ENCODE measurements around the gene SMURF2. TPM values are rescaled to one million over a fixed set of nuclear protein-coding genes. Genes with fewer than 3 reads are reported as not detected.
A peak's percentile ranks its signal among the peaks of the same experiment; 100 is the strongest.
"Not testable (repeated sequence)": the region's sequence is repeated elsewhere in the genome, so short reads cannot be mapped to it uniquely, and the experiment has no call there.

Gene SMURF2
- total and polyA plus RNA-seq, 5 donors = 4.7 to 27.2 (median 15.2) TPM

DNA sequence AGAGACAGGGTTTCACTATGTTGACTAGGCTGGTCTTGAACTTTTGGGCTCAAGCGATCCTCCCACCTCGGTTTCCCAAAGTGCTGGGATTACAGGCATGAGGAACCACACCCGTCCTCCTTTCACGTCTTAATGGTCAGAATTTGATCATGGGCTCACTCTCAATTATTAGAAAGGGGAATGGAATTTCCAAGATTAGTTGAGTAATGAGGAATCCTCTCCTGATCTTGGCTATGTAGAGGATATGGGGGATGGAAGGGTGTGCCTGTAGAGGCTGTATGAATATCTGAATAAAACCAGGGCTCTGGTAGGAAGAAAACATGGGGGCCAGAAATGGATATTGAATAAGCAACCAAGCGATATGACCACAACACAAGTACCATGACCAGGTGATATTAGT, 25.9 kb upstream of the SMURF2 start:
- ATAC-seq (no peak), DNase-seq (no peak)
- intact Hi-C loops (cut with DNase I) = no loop called here
- H3K4me3 ChIP-seq (ENCODE audit: low read length) = no peak overlapping the region
- H3K27me3 ChIP-seq (ENCODE audit: control insufficient read depth, insufficient read depth) = no peaks in the 10 kb centered on the region
- no peaks in the 10 kb centered on the region for H3K9me3 ChIP-seq (ENCODE audit: control insufficient read depth, low read length)
- 84% methylated on average over 5 of the region's 5 CpGs for WGBS
- no peaks in the 10 kb centered on the region for H3K4me1 ChIP-seq (ENCODE audit: control insufficient read depth, insufficient read depth, low read length)
- H3K27ac ChIP-seq (ENCODE audit: low read length) = no peak overlapping the region

DNA sequence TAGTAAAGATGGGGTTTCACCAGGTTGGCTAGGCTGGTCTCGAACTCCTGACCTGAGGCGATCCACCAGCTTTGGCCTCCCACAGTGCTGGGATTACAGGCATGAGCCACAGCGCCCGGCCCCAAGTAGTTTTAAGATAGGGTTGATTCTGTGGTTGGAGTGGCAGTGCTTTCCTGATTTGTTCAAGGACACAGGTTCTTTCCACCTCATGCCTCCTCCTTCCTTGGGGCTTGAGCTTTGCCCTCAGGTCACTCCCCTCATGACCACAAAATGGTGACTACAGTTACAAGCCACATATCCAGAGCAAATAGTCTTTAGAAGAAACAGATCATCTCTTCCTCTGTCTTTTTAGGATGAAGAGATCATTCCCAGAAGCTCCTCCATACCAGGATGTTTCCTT, 25.3 kb upstream of the SMURF2 start:
- 97% methylated on average over 4 of the region's 4 CpGs for WGBS

DNA sequence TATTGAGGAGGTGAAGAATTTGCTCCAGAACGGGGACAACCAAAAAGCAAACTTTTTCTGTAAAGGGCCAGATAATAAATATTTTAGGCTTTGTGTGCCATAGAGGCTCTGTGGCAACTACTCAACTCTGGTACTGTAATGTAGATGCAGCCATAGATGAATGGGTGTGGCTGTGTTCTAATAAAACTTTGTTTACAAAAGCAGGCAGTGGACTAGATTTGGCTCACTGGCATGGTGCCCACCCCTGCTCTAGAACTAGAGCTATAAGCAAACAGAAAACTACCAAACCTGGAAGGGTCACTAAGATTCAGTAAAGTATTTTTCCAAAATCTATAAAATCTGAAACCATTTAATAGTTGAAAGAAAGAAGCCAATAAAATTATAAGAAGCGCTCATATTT, 24.6 kb upstream of the SMURF2 start:
- Histone ChIP-seq H3K27me3 (ENCODE audit: control insufficient read depth, insufficient read depth) (no peaks in the 10 kb centered on the region), H3K4me3 (ENCODE audit: low read length) (no peak overlapping the region), H3K4me1 (ENCODE audit: control insufficient read depth, insufficient read depth, low read length) (no peaks in the 10 kb centered on the region), H3K9me3 (ENCODE audit: control insufficient read depth, low read length) (no peaks in the 10 kb centered on the region), H3K27ac (ENCODE audit: low read length) (no peak overlapping the region)
- DNase-seq = no peak
- ATAC-seq = no peak
- intact Hi-C loops (cut with DNase I) = no loop called here
- 94% methylated on average over 2 of the region's 2 CpGs for WGBS

More for the DNA sequence above, 25.3 kb upstream of the SMURF2 start:
- intact Hi-C loops (cut with DNase I) = no loop called here
- no peaks in the 10 kb centered on the region for H3K27me3 ChIP-seq (ENCODE audit: control insufficient read depth, insufficient read depth)
- no peak for ATAC-seq
- no peaks in the 10 kb centered on the region for H3K9me3 ChIP-seq (ENCODE audit: control insufficient read depth, low read length)
- H3K27ac ChIP-seq (ENCODE audit: low read length) = no peak overlapping the region
- H3K4me1 ChIP-seq (ENCODE audit: control insufficient read depth, insufficient read depth, low read length) = no peaks in the 10 kb centered on the region
- no peak overlapping the region for H3K4me3 ChIP-seq (ENCODE audit: low read length)
- no peak for DNase-seq

DNA sequence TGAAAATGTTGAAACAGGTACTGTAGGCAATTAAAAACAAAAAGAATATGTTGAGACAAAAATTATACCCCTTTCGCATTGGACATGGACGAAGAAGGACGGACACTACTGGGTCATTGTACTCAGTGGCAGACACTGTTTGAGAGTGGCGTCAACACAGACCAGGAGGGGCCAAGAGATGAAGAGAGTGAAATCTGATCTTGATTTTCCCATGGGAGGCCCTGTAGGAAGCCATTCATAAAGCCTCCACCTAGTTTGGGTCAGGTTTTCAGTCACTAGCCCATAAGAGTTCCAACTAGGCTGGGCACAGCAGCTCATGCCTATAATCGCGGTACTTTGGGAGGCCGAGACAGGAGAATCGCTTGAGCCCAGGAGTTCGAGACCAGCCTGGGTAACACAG, 23.6 kb upstream of the SMURF2 start:
- 94% methylated on average over 9 of the region's 9 CpGs for WGBS
- no peaks in the 10 kb centered on the region for H3K9me3 ChIP-seq (ENCODE audit: control insufficient read depth, low read length)
- H3K27me3 ChIP-seq (ENCODE audit: control insufficient read depth, insufficient read depth) = no peaks in the 10 kb centered on the region
- no peaks in the 10 kb centered on the region for H3K4me1 ChIP-seq (ENCODE audit: control insufficient read depth, insufficient read depth, low read length)
- intact Hi-C loops (cut with DNase I) = no loop called here
- DNase-seq (no peak), ATAC-seq (no peak)
- H3K4me3 ChIP-seq (ENCODE audit: low read length) = no peak overlapping the region
- no peak overlapping the region for H3K27ac ChIP-seq (ENCODE audit: low read length)

DNA sequence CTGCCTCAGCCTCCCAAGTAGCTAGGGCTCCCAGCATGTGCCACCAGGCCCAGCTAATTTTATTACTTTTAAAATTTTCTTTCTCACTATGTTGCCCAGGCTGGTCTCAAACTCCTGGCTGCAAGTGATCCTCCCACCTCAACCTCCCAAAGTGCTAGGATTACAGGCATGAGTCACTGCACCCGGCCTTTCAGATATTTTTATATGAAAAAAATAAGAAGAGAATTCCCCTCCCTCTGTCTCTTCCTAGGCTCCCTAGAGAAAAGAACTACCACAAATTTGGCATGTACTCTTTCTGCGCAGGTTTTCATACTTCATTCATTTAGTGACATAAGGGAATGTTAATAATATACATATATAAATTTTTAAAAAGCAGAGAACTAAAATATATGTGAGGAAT, 21.7 kb upstream of the SMURF2 start:
- Histone ChIP-seq H3K27me3 (ENCODE audit: control insufficient read depth, insufficient read depth) (no peaks in the 10 kb centered on the region), H3K27ac (ENCODE audit: low read length) (no peak overlapping the region), H3K9me3 (ENCODE audit: control insufficient read depth, low read length) (no peaks in the 10 kb centered on the region), H3K4me3 (ENCODE audit: low read length) (no peak overlapping the region), H3K4me1 (ENCODE audit: control insufficient read depth, insufficient read depth, low read length) (no peaks in the 10 kb centered on the region)
- DNase-seq (no peak), ATAC-seq (no peak)
- intact Hi-C loops (cut with DNase I) = no loop called here
- WGBS = 72% methylated on average over 2 of the region's 2 CpGs

DNA sequence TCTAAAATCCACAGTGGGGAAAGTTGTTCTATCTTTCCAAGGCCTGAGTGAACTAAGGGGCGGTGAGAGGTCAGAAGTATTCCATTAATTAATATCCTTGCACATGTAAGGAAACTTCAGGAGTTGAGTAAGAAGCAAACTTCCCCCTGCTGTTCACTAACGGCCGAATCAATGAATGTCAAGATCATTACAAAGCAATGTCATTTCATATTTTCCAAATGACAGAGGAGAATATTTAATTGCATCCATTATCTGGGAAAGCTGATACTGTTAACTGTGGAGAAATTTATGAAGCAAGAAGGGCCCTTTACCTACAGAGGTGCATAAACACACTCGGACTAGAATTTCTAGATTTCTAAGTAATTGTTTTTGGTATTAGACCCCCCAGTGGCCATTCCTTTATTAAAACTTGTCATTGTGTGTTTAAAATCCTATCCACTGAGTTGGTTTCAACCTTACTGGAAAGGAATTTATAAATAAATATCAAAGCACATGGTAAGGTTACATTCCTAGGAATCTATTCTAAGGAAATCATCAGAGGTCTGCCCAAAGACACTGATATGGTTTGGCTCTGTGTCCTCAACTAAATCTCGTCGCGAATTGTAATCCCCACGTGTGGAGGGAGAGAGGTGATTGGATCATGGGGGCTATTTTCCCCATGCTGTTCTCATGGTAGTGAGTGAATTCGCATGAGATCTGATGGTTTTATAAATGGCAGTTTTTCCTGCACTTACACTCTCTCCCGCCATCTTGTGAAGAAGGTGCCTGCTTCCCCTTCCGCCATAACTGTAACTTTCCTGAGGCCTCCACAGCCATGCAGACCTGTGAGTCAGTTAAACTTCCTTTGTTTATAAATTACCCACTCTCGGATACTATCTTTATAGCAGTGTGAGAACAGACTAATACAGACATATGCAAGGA, 20.4 kb upstream of the SMURF2 start:
- no peaks in the 10 kb centered on the region for H3K27me3 ChIP-seq (ENCODE audit: control insufficient read depth, insufficient read depth)
- H3K4me1 ChIP-seq (ENCODE audit: control insufficient read depth, insufficient read depth, low read length) = no peaks in the 10 kb centered on the region
- intact Hi-C loops (cut with DNase I) = no loop called here
- H3K4me3 ChIP-seq (ENCODE audit: low read length) = no peak overlapping the region
- H3K9me3 ChIP-seq (ENCODE audit: control insufficient read depth, low read length) = no peaks in the 10 kb centered on the region
- DNase-seq (no peak), ATAC-seq (no peak)
- WGBS = 86% methylated on average over 12 of the region's 12 CpGs
- H3K27ac ChIP-seq (ENCODE audit: low read length) = no peak overlapping the region

DNA sequence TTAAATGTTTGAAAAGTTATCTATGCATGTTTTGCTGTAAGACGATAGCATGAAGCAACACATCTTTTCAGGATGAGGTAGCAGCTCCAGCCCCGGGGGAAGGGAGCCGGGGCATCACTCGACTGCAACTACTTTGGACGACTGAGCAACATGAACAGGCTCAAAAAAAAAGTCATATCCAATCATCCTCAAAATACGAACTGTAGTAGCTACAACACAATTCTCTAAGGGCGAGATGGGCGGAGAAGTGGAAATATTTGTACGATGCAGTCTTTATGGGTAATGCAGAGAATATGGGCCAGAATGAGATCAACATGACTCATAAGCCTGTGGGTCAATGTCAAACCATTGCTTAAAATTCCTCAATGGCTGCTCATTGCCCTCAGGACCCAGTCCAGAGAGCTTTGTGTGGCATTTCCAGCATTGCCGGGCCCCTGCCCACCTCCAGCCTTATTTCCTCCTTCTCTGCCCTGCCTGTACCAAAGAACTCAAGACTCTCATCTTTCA, 17.7 kb upstream of the SMURF2 start:
- WGBS = 61% methylated on average over 10 of the region's 10 CpGs

DNA sequence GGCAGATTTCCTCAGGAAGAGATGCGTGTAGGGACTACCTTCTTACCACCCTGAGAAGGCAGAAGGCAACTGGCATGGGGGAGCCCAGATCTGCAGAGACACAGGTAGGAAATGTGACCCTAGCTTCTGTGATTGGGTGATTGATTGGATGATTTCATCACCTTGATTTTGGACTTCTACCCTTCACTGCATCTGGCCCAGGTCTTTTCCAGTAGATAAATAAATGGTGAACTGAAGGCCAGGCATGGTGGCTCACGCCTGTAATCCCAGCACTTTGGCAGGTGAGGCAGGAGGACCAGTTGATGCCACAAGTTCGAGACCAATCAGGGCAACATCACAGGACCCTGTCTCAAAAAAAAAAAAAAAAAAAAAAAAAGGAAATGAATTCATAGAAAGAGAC, 14.7 kb upstream of the SMURF2 start:
- no peak for ATAC-seq
- intact Hi-C loops (cut with DNase I) = loop anchor here in 1 of 4 donors (10.0 kb wide), 1 partner anchor 58 kb away; no protein-coding TSS in a partner anchor
- Histone ChIP-seq H3K27me3 (ENCODE audit: control insufficient read depth, insufficient read depth) (no peaks in the 10 kb centered on the region), H3K27ac (ENCODE audit: low read length) (no peak overlapping the region), H3K9me3 (ENCODE audit: control insufficient read depth, low read length) (no peaks in the 10 kb centered on the region), H3K4me1 (ENCODE audit: control insufficient read depth, insufficient read depth, low read length) (no peaks in the 10 kb centered on the region), H3K4me3 (ENCODE audit: low read length) (no peak overlapping the region)
- no peak for DNase-seq
- WGBS = 64% methylated on average over 3 of the region's 3 CpGs

More for the DNA sequence above, 17.7 kb upstream of the SMURF2 start:
- DNase-seq (peak in 2 of 3 donors; percentile 31 to 53), ATAC-seq (peak; percentile 28 to 33)
- Histone ChIP-seq H3K4me1 (ENCODE audit: control insufficient read depth, insufficient read depth, low read length) (no peaks in the 10 kb centered on the region), H3K4me3 (ENCODE audit: low read length) (no peak overlapping the region), H3K27me3 (ENCODE audit: control insufficient read depth, insufficient read depth) (no peaks in the 10 kb centered on the region), H3K27ac (ENCODE audit: low read length) (no peak overlapping the region), H3K9me3 (ENCODE audit: control insufficient read depth, low read length) (no peaks in the 10 kb centered on the region)
- intact Hi-C loops (cut with DNase I) = loop anchor here in 1 of 4 donors (10.0 kb wide), 1 partner anchor 55 kb away; no protein-coding TSS in a partner anchor

DNA sequence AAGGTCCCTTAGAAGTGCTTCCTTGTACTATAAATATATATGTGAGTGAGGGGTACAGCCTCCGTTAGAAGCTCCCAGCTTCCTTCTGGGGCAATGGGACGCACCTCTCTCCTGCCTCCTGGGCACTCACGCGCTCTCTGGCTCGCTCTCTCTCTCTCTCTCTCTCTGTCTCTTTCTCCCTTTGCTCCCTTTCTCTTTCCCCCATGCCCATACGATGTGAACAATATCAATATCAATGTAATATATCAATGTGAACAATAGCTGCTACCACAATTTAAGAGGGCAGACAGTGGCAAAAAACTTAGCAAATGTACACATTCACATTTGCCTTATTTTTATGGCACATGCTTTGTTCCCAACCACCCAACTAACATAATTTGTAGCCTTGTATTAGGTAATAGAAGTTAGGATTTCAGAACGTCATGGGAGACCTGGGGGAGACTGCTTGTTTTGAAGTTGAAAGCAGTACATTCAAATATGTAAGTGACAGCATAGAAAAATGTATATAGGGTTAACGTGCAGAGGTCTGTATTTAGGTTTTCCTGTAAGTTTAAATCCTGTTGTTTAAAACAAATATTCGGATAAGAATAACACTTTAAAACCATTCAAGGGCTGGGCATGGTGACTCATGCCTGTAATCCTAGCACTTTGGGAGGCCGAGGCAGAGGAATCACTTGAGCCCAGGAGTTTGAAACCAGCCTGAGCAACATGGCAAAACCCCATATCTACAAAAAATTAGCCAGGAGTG, 8.9 kb upstream of the SMURF2 start:
- not testable (repeated sequence) for H3K9me3 ChIP-seq (ENCODE audit: control insufficient read depth, low read length); H3K4me3 ChIP-seq (ENCODE audit: low read length); ATAC-seq; H3K27ac ChIP-seq (ENCODE audit: low read length); H3K27me3 ChIP-seq (ENCODE audit: control insufficient read depth, insufficient read depth); H3K4me1 ChIP-seq (ENCODE audit: control insufficient read depth, insufficient read depth, low read length); DNase-seq
- intact Hi-C loops (cut with DNase I) = loop anchor here in 1 of 4 donors (10.0 kb wide), 1 partner anchor 64 kb away; no protein-coding TSS in a partner anchor
- 87% methylated on average over 10 of the region's 10 CpGs for WGBS

DNA sequence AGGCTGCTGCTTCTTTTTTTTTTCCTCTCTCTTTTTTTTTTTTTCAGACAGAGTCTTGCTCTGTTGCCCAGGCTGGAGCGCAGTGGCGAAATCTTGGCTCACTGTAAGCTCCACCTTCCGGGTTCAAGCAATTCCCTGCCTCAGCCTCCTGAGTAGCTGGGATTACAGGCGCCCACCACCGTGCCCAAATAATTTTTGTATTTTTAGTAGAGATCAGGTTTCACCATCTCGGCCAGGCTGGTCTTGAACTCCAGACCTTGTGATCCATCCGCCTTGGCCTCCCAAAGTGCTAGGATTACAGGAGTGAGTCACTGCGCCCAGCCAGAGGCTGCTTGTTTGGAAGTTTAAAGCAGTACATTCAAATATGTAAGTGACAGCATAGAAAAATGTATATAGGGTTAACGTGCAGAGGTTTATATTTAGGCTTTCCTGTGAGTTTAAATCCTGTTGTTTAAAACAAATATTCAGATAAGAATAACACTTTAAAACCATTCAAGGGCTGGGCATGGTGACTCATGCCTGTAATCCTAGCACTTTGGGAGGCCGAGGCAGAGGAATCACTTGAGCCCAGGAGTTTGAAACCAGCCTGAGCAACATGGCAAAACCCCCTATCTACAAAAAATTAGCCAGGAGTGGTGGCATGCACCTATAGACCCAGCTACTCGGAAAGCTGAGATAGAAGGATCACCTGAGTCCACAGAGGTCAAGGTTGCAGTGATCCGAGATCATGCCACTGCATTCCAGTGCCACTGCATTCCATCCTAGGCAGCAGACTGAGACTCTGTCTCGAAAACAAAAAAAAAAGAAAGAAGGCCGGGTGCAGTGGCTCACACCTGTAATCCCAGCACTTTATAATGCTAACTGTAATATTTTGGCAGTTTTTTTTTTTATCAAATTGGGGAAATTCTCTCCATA, 6.0 kb upstream of the SMURF2 start:
- intact Hi-C loops (cut with DNase I); H3K4me3 ChIP-seq (ENCODE audit: low read length); ATAC-seq; H3K4me1 ChIP-seq (ENCODE audit: control insufficient read depth, insufficient read depth, low read length); H3K27me3 ChIP-seq (ENCODE audit: control insufficient read depth, insufficient read depth); H3K27ac ChIP-seq (ENCODE audit: low read length); H3K9me3 ChIP-seq (ENCODE audit: control insufficient read depth, low read length); DNase-seq: not testable (repeated sequence)
- 84% methylated on average over 14 of the region's 14 CpGs for WGBS

Data from right cardiac atrium (tissue), 5 donors.